ENCODE data around the gene FPR2.

DNA sequence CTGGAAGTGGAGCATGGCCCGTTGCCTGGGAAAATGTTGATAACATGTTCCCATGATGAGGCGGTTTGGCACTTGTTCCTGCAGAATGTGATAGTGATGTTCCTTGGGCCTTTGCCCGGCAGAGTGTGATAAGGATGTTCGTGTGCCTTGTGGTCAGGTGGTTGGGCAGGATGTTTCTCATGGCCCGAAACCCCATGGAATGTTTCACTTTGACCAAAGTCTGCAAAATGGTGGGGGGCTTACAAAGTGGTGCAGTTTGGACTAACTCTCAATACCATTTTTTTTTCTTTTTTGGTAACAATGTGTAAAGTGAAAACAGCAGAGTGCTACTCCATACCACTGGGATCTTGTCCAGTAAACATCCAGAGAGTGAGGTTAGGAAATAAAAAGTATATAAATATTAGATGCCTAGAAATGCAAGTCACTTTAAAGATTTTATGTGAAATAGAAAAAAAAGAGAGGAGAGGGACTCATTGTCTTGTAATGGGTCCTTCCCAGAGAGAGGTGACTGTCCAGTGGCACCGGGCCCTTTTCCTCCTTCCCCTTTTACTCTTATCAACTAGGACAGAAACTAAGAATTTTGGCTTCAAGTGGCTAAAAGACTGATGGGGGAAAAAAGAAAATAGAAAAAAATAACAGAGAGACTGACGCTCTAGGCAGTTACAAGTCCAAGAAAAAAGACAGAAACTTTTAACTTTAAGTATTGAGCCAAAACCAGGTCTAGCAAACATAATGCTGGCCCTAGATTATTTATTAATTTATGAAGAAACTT is 39.7 kb downstream of the FPR2 start:
- TF ChIP-seq, protein P1, sequence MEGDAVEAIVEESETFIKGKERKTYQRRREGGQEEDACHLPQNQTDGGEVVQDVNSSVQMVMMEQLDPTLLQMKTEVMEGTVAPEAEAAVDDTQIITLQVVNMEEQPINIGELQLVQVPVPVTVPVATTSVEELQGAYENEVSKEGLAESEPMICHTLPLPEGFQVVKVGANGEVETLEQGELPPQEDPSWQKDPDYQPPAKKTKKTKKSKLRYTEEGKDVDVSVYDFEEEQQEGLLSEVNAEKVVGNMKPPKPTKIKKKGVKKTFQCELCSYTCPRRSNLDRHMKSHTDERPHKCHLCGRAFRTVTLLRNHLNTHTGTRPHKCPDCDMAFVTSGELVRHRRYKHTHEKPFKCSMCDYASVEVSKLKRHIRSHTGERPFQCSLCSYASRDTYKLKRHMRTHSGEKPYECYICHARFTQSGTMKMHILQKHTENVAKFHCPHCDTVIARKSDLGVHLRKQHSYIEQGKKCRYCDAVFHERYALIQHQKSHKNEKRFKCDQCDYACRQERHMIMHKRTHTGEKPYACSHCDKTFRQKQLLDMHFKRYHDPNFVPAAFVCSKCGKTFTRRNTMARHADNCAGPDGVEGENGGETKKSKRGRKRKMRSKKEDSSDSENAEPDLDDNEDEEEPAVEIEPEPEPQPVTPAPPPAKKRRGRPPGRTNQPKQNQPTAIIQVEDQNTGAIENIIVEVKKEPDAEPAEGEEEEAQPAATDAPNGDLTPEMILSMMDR (IDR thresholded peaks at IDR 0.05; ENCODE audit: extremely low read depth in 1 of 2, insufficient read depth in 1 of 2, low read depth in 1 of 2, low read length in 2 of 2): no peak
- TF ChIP-seq POLR2A (IDR thresholded peaks at IDR 0.05; ENCODE audit: low read depth, low read length) (no peak), EZH2 (IDR thresholded peaks at IDR 0.05; ENCODE audit: borderline replicate concordance, low read depth, low read length, severe bottlenecking) (no peak), POLR2AphosphoS5 (IDR thresholded peaks at IDR 0.05; ENCODE audit: insufficient read depth, low read depth, low read length) (no peak), GATA2 (IDR thresholded peaks at IDR 0.05; ENCODE audit: insufficient read depth, insufficient read length, low read depth, low read length) (no peak), MYC (IDR thresholded peaks at IDR 0.05; ENCODE audit: low read depth, low read length) (no peak), FOS (IDR thresholded peaks at IDR 0.05; ENCODE audit: borderline replicate concordance, insufficient read depth, low read length) (no peak), JUN (IDR thresholded peaks at IDR 0.05; ENCODE audit: borderline replicate concordance, insufficient read depth, insufficient read length, low read depth) (no peak)
- TF ChIP-seq, protein P2, sequence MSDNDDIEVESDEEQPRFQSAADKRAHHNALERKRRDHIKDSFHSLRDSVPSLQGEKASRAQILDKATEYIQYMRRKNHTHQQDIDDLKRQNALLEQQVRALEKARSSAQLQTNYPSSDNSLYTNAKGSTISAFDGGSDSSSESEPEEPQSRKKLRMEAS (IDR thresholded peaks at IDR 0.05; ENCODE audit: insufficient read depth, insufficient read length): no peak

Data from endothelial cell of umbilical vein (primary cell).